Lower leg skin (tissue), 4 donors: Measurements from ENCODE around the gene VPS25. TPM values are rescaled to one million over a fixed set of nuclear protein-coding genes. Genes with fewer than 3 reads are reported as not detected.
"Not testable (repeated sequence)": the region's sequence is repeated elsewhere in the genome, so short reads cannot be mapped to it uniquely, and the experiment has no call there.

Experiments
- DNase-seq, 2 donors: peaks; one replicate each; pipeline ENCODE4 v3.0.0-alpha.2; 2019; ENCODE audit warnings: low spot score in 2 of 2
- H3K4me3 ChIP-seq: fragments of 200-600 bp; sonication (generic); 2 replicates; pipeline ENCODE4 v1.5.1; 2017; ENCODE audit warnings: mild to moderate bottlenecking, low read depth; ENCODE audit not compliant: poor library complexity, severe bottlenecking
- POLR2A ChIP-seq, 2 donors: fragments of 450-650 bp; IDR thresholded peaks; one replicate each; pipeline ENCODE4 v1.6.1; 2016 to 2017; ENCODE audit warnings: antibody characterized with exemption in 2 of 2, mild to moderate bottlenecking in 1 of 2, moderate library complexity in 1 of 2
- WGBS, 2 donors: methylation state at CpG; one replicate each; pipeline ENCODE4 v1.1.5; 2018; 5-methylcytosine and 5-hydroxymethylcytosine counted together
- intact Hi-C: fragments of 100-400 bp; cut with DNase I; formaldehyde crosslinking; loops from one replicate; pipeline ENCODE4 v1.15.0; 2023; ENCODE audit warnings: low total_unique reads
- total RNA-seq, 4 donors: library from RNA; depleted of rRNA; stranded (reverse); fragments of >200 nt; gene quantifications; one replicate each; pipeline ENCODE4 v1.1.0, GENCODE V29; 2016
- TF ChIP-seq, protein P1 (sequence below), 3 donors: fragments of 450-650 bp; IDR thresholded peaks; one replicate each; pipeline ENCODE4 v1.5.1; 2016; ENCODE audit warnings: antibody characterized with exemption in 3 of 3, mild to moderate bottlenecking in 3 of 3, moderate library complexity in 2 of 3

VPS25 gene
- total RNA-seq: 10 to 100 TPM; 39.2 to 79.8 (median 61.0) TPM

DNA sequence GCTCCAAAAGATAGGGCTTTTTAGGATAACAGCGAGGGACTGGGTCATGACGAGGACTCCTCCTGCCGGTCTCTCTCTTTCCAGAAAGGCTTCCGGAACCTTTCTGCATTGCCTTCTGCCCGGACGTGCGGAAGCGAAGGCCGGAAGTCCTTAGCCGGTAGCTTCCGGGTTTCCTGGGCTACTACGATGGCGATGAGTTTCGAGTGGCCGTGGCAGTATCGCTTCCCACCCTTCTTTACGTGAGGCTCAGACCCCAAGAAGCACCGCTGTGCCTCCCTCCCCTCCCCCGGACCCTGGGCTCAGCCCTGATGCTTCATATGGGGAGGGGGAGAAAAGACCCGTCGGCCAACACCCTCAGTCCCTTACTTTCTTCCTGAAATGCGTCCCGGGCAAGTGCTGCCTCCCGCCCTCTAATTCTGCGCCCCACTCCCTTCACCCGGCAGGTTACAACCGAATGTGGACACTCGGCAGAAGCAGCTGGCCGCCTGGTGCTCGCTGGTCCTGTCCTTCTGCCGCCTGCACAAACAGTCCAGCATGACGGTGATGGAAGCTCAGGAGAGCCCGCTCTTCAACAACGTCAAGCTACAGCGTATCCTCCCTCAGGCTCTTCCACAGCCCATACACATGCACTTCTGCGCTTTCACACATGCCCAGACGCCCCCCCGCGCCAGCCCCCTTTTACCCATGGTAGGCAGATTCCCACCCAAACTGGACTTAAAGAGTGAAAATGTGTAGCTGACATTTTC, at the start of gene VPS25:
Gene VPS25 (plus strand): TSS at position 160 of the 746 bp plus-strand sequence. CDS start 27 bp downstream, at position 187.
- TF ChIP-seq, protein P1, sequence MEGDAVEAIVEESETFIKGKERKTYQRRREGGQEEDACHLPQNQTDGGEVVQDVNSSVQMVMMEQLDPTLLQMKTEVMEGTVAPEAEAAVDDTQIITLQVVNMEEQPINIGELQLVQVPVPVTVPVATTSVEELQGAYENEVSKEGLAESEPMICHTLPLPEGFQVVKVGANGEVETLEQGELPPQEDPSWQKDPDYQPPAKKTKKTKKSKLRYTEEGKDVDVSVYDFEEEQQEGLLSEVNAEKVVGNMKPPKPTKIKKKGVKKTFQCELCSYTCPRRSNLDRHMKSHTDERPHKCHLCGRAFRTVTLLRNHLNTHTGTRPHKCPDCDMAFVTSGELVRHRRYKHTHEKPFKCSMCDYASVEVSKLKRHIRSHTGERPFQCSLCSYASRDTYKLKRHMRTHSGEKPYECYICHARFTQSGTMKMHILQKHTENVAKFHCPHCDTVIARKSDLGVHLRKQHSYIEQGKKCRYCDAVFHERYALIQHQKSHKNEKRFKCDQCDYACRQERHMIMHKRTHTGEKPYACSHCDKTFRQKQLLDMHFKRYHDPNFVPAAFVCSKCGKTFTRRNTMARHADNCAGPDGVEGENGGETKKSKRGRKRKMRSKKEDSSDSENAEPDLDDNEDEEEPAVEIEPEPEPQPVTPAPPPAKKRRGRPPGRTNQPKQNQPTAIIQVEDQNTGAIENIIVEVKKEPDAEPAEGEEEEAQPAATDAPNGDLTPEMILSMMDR (IDR thresholded peaks at IDR 0.05): no peak
- peak in 1 of 2 donors; percentile 47 for TF ChIP-seq POLR2A (IDR thresholded peaks at IDR 0.05)
- 0% methylated on average over 39 of the region's 39 CpGs for WGBS, 2 donors
- intact Hi-C loops: no loop called here
- H3K4me3 ChIP-seq: peak within 1 kb of the TSS; percentile 53
- peak; percentile 78 to 96 for DNase-seq

DNA sequence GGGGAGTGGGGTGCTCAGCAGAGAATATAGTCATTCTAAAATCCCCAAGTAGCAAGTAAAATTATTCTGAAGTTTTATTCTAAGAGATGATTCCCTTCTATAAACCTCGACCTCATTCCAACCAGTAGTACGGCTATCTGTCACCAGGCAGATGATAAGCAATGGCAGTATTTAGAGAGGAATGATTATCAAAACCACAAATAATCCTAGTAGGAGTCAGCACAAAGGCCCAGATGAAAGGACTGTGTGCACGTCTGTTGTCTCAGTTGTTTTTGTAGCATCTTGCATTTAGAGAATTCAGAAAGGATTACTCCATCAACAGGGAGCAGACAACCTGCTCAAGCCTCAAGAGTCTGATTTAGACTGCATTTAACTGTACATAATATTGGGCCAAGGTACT, 49.6 kb upstream of the VPS25 start:
- intact Hi-C loops: loop anchor here (10.0 kb wide), 1 partner anchor 101 kb away; the partner anchor contains the start of gene BECN1
- DNase-seq: no peak
- no peak overlapping the region for H3K4me3 ChIP-seq
- TF ChIP-seq, protein P1 (IDR thresholded peaks at IDR 0.05): no peak
- no peak for TF ChIP-seq POLR2A (IDR thresholded peaks at IDR 0.05)
- WGBS, 2 donors: 88 to 91% methylated on average over 3 of the region's 3 CpGs

DNA sequence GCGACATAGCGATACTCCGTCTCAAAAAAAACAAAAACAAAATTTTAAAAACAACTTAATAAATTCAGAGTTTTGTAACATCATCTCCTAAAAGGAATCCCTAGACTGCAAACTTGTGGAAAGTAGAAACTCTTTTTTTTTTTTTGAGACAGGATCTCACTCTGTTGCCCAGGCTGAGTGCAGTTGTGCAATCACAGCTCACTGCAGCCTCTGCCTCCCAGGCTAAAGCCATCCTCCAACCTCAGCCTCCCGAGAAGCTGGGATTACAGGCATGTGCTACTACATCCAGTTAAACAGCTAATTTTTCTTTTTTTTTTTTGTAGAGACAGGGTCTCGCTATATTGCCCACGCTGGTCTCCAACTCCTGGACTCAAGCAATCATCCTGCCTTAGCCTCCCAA, 48.1 kb upstream of the VPS25 start:
- intact Hi-C loops: loop anchor here (5.0 to 10.0 kb wide), 2 partner anchors 37 to 100 kb away; partner anchors contain the start of genes BECN1 and RAMP2
- no peak overlapping the region for H3K4me3 ChIP-seq
- no peak for TF ChIP-seq POLR2A (IDR thresholded peaks at IDR 0.05)
- TF ChIP-seq, protein P1 (IDR thresholded peaks at IDR 0.05): no peak
- WGBS, 2 donors: 96 to 98% methylated on average over 6 of the region's 6 CpGs
- no peak for DNase-seq

DNA sequence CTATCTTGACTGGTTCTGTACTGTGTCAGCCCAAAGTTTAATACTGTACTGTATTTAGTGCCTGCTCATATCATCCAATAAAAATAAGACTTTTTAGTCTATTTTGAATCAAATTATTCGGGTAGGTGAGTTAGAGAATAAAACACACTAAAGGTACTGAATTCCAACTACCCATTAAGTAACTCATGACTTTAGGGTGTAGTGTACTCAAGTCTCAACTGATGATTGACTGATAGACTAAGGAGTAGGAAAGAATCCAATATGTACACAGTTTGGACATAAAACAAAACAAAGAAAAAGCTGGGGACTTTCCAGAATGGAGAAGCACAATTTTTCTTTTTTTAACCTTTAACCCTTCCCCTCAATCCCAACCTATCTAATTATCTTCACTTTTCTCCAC, 32.5 kb upstream of the VPS25 start:
- TF ChIP-seq, protein P1 (IDR thresholded peaks at IDR 0.05): no peak
- no peak for TF ChIP-seq POLR2A (IDR thresholded peaks at IDR 0.05)
- 84 to 85% methylated on average over 1 of the region's 1 CpG for WGBS, 2 donors
- intact Hi-C loops: no loop called here
- no peak for DNase-seq
- H3K4me3 ChIP-seq: no peak overlapping the region

DNA sequence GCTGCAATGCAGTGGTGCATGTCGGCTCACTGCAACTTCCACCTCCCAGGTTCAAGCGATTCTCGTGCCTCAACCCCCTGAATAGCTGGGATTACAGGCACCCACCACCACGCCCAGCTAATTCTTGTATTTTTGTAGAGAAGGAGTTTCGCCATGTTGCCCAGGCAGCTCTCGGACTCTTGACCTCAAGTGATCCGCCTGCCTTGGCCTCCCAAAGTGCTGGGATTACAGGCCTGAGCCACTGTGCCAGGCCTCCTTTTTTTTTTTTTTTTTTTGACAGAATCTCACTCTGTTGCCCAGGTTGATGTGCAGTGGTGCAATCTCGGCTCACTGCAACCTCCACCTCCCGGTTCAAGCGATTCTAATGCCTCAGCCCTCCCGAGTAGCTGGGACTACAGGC, 30.3 kb upstream of the VPS25 start:
- DNase-seq, H3K4me3 ChIP-seq, intact Hi-C loops: not testable (repeated sequence)
- 94 to 96% methylated on average over 11 of the region's 11 CpGs for WGBS, 2 donors

DNA sequence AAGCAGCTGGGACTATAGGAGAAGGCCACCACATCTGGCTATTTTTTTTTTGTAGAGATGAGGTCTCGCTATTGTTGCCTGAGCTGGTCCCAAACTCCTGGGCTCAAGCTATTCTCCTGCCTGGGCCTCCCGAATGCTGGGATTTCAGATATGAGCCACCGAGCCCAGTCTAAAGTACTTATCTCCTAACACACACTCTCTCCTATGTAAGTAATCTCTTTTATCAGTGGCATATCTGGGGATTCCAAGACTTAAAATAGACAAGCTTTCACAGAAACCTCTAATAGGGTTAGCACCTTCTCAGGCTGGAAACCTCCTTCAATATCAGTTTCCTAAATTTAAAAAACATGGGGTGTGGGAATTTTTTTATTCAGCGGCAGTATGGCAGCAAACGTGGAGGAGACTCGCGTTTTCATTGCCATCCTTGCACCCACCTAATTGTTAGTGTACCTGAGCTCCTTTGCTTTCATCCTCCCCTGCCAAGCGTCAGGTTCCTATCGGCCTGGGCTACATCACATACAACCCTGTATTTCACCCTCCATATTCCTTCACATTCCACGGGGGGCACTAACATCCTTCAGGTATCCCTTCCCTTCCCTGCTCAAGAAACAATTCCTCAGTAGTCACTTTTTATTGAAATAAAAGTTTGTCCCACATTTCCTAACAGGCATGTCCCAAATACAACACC, 29.5 kb upstream of the VPS25 start:
- WGBS, 2 donors: 42 to 43% methylated on average over 10 of the region's 10 CpGs

More for the DNA sequence above, 29.5 kb upstream of the VPS25 start:
- no peak for DNase-seq
- intact Hi-C loops: no loop called here
- TF ChIP-seq POLR2A (IDR thresholded peaks at IDR 0.05): no peak
- TF ChIP-seq, protein P1 (IDR thresholded peaks at IDR 0.05): no peak
- no peak overlapping the region for H3K4me3 ChIP-seq
